ENCODE data around the gene NAT14. TPM values are rescaled to one million over a fixed set of nuclear protein-coding genes. Genes with fewer than 3 reads are reported as not detected.

NAT14 gene
- total RNA-seq, 1 donor from 2014 or later: 11.5 TPM

GRCh38 chr19:55451965-55452748, 32.8 kb upstream of the NAT14 start:
- intact Hi-C loops (cut with DNase I): no loop called here
- no peak for ATAC-seq
- no peak for DNase-seq (ENCODE audit: low spot score)

GRCh38 chr19:55452749-55453346, 32.1 kb upstream of the NAT14 start:
- intact Hi-C loops (cut with DNase I): no loop called here
- peak; percentile 85 for ATAC-seq
- peak; percentile 83 for DNase-seq (ENCODE audit: low spot score)

- intact Hi-C loops (cut with DNase I): no loop called here
- no peak for DNase-seq (ENCODE audit: low spot score)
Observed at GRCh38 chr19:55453511-55454260, 31.3 kb upstream of the NAT14 start.

GRCh38 chr19:55454787-55455243, 30.2 kb upstream of the NAT14 start:
- ATAC-seq: no peak
- DNase-seq (ENCODE audit: low spot score): no peak
- intact Hi-C loops (cut with DNase I): no loop called here

More at GRCh38 chr19:55453511-55454260, 31.3 kb upstream of the NAT14 start:
- ATAC-seq: no peak

- intact Hi-C loops (cut with DNase I): no loop called here
- DNase-seq (ENCODE audit: low spot score) (no peak), ATAC-seq (no peak)
Observed at GRCh38 chr19:55455576-55456235, 29.3 kb upstream of the NAT14 start.

GRCh38 chr19:55456347-55456746, 28.6 kb upstream of the NAT14 start:
- DNase-seq (ENCODE audit: low spot score) (no peak), ATAC-seq (no peak)
- intact Hi-C loops (cut with DNase I): no loop called here

GRCh38 chr19:55457683-55458457, 27.1 kb upstream of the NAT14 start:
- no peak for ATAC-seq
- intact Hi-C loops (cut with DNase I): no loop called here
- no peak for DNase-seq (ENCODE audit: low spot score)

- peak; percentile 60 for DNase-seq (ENCODE audit: low spot score)
- intact Hi-C loops (cut with DNase I): no loop called here
- ATAC-seq: no peak
Observed at GRCh38 chr19:55459551-55459949, 25.4 kb upstream of the NAT14 start.

GRCh38 chr19:55459950-55460657, 24.9 kb upstream of the NAT14 start:
- DNase-seq (ENCODE audit: low spot score) (no peak), ATAC-seq (no peak)
- intact Hi-C loops (cut with DNase I): no loop called here

GRCh38 chr19:55460670-55461258, 24.2 kb upstream of the NAT14 start:
- ATAC-seq (peak; percentile 86), DNase-seq (ENCODE audit: low spot score) (peak; percentile 94)
- intact Hi-C loops (cut with DNase I): no loop called here

GRCh38 chr19:55461259-55461973, 23.6 kb upstream of the NAT14 start, which contains the start of gene ISOC2:
Gene ISOC2 (minus strand): TSS chr19:55461642. CDS start chr19:55456486, 5,156 bp downstream.
- peak; percentile 97 for ATAC-seq
- intact Hi-C loops (cut with DNase I): no loop called here

GRCh38 chr19:55461974-55462626, 22.9 kb upstream of the NAT14 start:
- ATAC-seq (no peak), DNase-seq (ENCODE audit: low spot score) (no peak)
- intact Hi-C loops (cut with DNase I): no loop called here

More at GRCh38 chr19:55461259-55461973, 23.6 kb upstream of the NAT14 start, which contains the start of gene ISOC2:
- peak; percentile 100 for DNase-seq (ENCODE audit: low spot score)

GRCh38 chr19:55462722-55463121, 22.3 kb upstream of the NAT14 start:
- DNase-seq (ENCODE audit: low spot score) (no peak), ATAC-seq (no peak)
- intact Hi-C loops (cut with DNase I): no loop called here

- DNase-seq (ENCODE audit: low spot score) (peak; percentile 60), ATAC-seq (no peak)
- intact Hi-C loops (cut with DNase I): no loop called here
Observed at GRCh38 chr19:55463583-55464031, 21.4 kb upstream of the NAT14 start.

- intact Hi-C loops (cut with DNase I): no loop called here
- no peak for DNase-seq (ENCODE audit: low spot score)
- ATAC-seq: no peak
Observed at GRCh38 chr19:55464039-55464661, 20.8 kb upstream of the NAT14 start.

- ATAC-seq: no peak
- intact Hi-C loops (cut with DNase I): no loop called here
Observed at GRCh38 chr19:55464662-55465054, 20.3 kb upstream of the NAT14 start, which contains the start of gene C19orf85. Gene C19orf85 (minus strand): TSS chr19:55464751. CDS start chr19:55464554, 197 bp downstream.

More at GRCh38 chr19:55464662-55465054, 20.3 kb upstream of the NAT14 start, which contains the start of gene C19orf85:
- no peak for DNase-seq (ENCODE audit: low spot score)

Data from sciatic nerve (tissue), 2 donors.